Heart left ventricle (tissue), 13 donors: ENCODE results near the gene RBM22.
A peak's percentile ranks its signal among the peaks of the same experiment; 100 is the strongest.

Experiments used
- POLR2A ChIP-seq, 2 donors: fragments of 450-650 bp; IDR thresholded peaks; one replicate each; pipeline ENCODE4 v1.6.1; 2017; ENCODE audit warnings: antibody characterized with exemption in 2 of 2, mild to moderate bottlenecking in 2 of 2, moderate library complexity in 2 of 2
- TF ChIP-seq, protein P1 (sequence below), 12 donors: fragments of 200-600 bp; sonication (generic) in 4 of 12; IDR thresholded peaks; one replicate each; pipeline versions ENCODE4 v1.5.0 to v1.8.0; 2018 to 2022; ENCODE audit warnings: antibody characterized with exemption in 12 of 12, mild to moderate bottlenecking in 5 of 12
- donor health status: ischemic (EF 13 %, LVEDD 7.1; RV severe dilation, severe dysfunction).
- donor health status: DM: no; HTN: yes; CAD: no.
- donor health status: DM: no; HTN: no; CAD: no.
- donor health status: ischemic (EF 25% LVEDD 6.9; RV normal size, moderate dysfunction).
- donor health status: ischemic (EF 25% LVEDD 5.7; RV mildly dilated, moderate dysfunction).
- donor health status: ischemic (EF 35%, LVEDD 5.7; RV mildly dilated, moderate dysfunction).
- donor health status: nonischemic (EF 11% LVEDD 7.7; RV severe dilation, severe dysfunction).
- donor health status: DM: yes; HTN: yes; CAD: no.
- donor health status: PGD.
- donor health status: ischemic (EF 29% LVEDD 5.4; RV normal size, mild dysfunction).
- donor health status: nonischemic (EF 23%, LVEDD 6.1; RV moderate dilation, normal function).

DNA sequence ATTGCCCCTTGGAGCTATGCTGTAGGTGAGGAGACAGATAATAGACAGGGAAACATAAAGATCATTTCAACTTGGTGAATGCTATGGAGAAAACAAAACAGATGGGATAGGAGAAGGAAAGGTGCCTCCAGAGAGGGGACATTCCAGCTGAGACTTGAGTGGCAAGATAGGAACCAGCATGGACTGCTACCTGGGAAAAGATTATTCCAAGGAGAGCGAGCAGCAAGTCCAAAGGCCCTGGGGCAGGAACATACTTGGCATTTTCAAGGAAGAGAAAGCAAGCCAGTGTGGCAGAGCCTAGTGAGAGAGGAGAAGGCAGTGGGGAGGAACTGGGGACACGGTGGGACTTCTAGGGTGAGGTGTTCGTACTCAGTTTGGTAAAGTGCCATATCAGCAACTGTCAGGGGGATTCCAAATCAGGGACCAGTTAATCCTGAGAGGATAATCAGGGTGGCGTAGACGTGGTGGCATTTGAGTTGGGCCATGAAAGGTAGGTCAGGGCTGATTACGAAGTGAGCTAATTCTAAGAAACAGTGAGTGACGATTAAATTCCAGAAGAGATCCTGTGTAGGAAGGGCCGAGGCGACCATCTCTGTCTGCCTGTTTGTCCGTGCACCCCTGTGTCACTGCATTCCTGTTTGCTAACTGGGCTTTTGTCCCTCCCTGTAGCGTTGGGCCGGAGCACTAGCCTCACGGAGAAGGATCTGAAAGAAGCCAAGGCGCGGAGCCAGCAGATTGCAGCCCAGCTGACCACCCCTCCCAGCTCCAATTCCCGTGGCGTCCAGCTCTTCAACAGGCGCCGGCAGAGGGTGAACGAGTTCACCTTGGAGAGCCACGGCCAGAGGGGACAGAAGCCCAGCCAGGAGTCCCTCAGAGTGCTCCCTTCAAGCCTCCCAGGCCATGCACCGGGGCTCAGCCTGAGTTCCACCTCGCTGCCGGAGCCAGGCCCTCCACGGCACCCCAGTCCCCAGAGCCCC, 53.3 kb downstream of the RBM22 start:
- no peak for TF ChIP-seq POLR2A (IDR thresholded peaks at IDR 0.05)
- TF ChIP-seq, protein P1, sequence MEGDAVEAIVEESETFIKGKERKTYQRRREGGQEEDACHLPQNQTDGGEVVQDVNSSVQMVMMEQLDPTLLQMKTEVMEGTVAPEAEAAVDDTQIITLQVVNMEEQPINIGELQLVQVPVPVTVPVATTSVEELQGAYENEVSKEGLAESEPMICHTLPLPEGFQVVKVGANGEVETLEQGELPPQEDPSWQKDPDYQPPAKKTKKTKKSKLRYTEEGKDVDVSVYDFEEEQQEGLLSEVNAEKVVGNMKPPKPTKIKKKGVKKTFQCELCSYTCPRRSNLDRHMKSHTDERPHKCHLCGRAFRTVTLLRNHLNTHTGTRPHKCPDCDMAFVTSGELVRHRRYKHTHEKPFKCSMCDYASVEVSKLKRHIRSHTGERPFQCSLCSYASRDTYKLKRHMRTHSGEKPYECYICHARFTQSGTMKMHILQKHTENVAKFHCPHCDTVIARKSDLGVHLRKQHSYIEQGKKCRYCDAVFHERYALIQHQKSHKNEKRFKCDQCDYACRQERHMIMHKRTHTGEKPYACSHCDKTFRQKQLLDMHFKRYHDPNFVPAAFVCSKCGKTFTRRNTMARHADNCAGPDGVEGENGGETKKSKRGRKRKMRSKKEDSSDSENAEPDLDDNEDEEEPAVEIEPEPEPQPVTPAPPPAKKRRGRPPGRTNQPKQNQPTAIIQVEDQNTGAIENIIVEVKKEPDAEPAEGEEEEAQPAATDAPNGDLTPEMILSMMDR (IDR thresholded peaks at IDR 0.05), result peak in 2 of 12 donors; percentile 20 to 30
